Measurements from ENCODE around the gene AGPAT4. TPM values are rescaled to one million over a fixed set of nuclear protein-coding genes. Genes with fewer than 3 reads are reported as not detected.

Gene AGPAT4
- total RNA-seq, 1 experiment from 2014 or later, result 0.07 TPM

GRCh38 chr6:161141173-161141572 lies 132.7 kb downstream of the AGPAT4 start:
- Histone ChIP-seq H3F3A (ENCODE audit: insufficient read depth, low read depth) (no peaks in the 10 kb centered on the region), H3K27me3 (ENCODE audit: insufficient read depth, low read depth) (peaks cover 43% of the 10 kb centered on the region), H3K9me2 (ENCODE audit: insufficient read depth) (no peaks in the 10 kb centered on the region), H3K79me2 (ENCODE audit: low read depth) (no peaks in the 10 kb centered on the region), H3K4me2 (no peak overlapping the region), H3K4me3 (no peak overlapping the region), H2AFZ (no peak overlapping the region), H3K36me3 (ENCODE audit: low read depth) (no peaks in the 10 kb centered on the region), H3K4me1 (replicated peaks; ENCODE audit: insufficient read depth) (no peaks in the 10 kb centered on the region), H3K9me3 (ENCODE audit: insufficient read depth, low read depth) (no peaks in the 10 kb centered on the region), H4K20me1 (ENCODE audit: insufficient read depth) (no peaks in the 10 kb centered on the region), H3K27ac (no peak overlapping the region)
- no peak for DNase-seq
- TF ChIP-seq, protein P1, sequence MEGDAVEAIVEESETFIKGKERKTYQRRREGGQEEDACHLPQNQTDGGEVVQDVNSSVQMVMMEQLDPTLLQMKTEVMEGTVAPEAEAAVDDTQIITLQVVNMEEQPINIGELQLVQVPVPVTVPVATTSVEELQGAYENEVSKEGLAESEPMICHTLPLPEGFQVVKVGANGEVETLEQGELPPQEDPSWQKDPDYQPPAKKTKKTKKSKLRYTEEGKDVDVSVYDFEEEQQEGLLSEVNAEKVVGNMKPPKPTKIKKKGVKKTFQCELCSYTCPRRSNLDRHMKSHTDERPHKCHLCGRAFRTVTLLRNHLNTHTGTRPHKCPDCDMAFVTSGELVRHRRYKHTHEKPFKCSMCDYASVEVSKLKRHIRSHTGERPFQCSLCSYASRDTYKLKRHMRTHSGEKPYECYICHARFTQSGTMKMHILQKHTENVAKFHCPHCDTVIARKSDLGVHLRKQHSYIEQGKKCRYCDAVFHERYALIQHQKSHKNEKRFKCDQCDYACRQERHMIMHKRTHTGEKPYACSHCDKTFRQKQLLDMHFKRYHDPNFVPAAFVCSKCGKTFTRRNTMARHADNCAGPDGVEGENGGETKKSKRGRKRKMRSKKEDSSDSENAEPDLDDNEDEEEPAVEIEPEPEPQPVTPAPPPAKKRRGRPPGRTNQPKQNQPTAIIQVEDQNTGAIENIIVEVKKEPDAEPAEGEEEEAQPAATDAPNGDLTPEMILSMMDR (conservative IDR thresholded peaks at IDR 0.05), result no peak
- no peak for TF ChIP-seq EZH2 (IDR thresholded peaks at IDR 0.05; ENCODE audit: low read depth)
- ChIA-PET CTCF (no interaction called here), POLR2A (ENCODE audit: unreplicated experiment) (no interaction called here)
- BruUV-seq (replicated peaks), result no TSS peak
- intact Hi-C loops (cut with micrococcal nuclease; ENCODE audit: unreplicated experiment), result no loop called here

DNA sequence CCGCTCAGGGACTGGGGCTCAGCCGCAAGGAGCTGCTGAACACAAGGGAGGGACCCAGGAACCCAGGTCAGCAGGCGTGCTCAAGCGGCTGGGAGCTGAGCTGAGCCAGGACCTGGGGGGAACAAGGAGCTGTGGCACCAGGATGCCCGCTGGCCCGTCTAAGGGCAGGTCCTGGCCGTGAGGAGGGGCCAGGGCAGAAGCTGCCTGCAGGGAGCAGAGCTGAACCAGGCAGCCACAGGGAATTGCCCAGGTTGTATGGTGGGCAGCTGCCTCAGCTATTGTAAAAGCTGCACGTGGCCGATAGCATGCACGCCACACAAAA lies 133.3 kb downstream of the AGPAT4 start:
- H2AFZ ChIP-seq, result no peak overlapping the region
- H4K20me1 ChIP-seq (ENCODE audit: insufficient read depth), result no peaks in the 10 kb centered on the region
- TF ChIP-seq, protein P1 (conservative IDR thresholded peaks at IDR 0.05), result no peak
- TF ChIP-seq EZH2 (IDR thresholded peaks at IDR 0.05; ENCODE audit: low read depth), result no peak
- H3K9me3 ChIP-seq (ENCODE audit: insufficient read depth, low read depth), result no peaks in the 10 kb centered on the region
- H3K27ac ChIP-seq, result no peak overlapping the region
- POLR2A ChIA-PET (ENCODE audit: unreplicated experiment), result no interaction called here
- H3K36me3 ChIP-seq (ENCODE audit: low read depth), result no peaks in the 10 kb centered on the region
- H3K79me2 ChIP-seq (ENCODE audit: low read depth), result no peaks in the 10 kb centered on the region
- H3K27me3 ChIP-seq (ENCODE audit: insufficient read depth, low read depth), result peaks cover 36% of the 10 kb centered on the region
- intact Hi-C loops (cut with micrococcal nuclease; ENCODE audit: unreplicated experiment), result no loop called here
- no peak for DNase-seq
- H3K4me3 ChIP-seq, result no peak overlapping the region
- CTCF ChIA-PET, result no interaction called here
- no peaks in the 10 kb centered on the region for H3K4me1 ChIP-seq (replicated peaks; ENCODE audit: insufficient read depth)
- no peaks in the 10 kb centered on the region for H3K9me2 ChIP-seq (ENCODE audit: insufficient read depth)
- no TSS peak for BruUV-seq (replicated peaks)
- no peak overlapping the region for H3K4me2 ChIP-seq
- H3F3A ChIP-seq (ENCODE audit: insufficient read depth, low read depth), result no peaks in the 10 kb centered on the region

DNA sequence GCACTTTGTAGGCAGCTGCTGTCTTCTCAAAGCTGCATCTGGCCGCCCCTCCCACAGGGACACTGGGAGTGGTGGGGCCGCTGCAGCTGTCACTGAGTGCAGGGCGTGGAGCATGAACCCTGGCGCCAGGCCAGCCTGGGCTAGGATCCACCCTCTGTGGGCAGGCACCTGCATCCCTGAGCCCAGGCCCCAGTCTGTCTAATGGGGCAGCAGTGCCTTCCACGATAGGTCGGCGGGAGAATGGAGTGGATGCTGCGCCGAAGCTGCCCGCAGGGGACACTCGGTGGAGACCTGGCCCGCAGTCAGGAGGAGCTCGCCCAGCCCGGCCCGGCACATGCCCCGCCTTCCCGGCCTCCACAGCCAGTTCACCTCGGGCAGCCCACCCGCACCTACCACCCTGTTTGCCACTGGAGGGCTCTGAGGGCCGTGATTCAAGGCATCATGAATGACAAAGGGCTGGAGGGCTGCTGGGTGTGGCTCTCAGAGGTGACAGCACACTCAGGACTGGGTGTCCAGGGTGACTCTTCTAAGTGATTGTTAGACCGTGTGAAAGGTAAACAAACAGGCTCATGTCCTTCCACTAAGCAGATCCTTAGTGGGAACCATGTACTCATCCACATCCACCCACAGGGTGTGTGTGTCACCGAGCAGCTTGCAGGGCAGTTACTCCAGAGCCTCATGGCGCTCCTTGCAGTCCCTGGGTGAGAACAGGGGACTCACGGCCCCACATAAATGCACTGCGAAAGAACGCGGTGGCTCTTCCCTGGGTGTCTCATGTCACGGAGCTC lies 133.9 kb downstream of the AGPAT4 start:
- TF ChIP-seq, protein P1 (conservative IDR thresholded peaks at IDR 0.05), result no peak
- no peak for TF ChIP-seq EZH2 (IDR thresholded peaks at IDR 0.05; ENCODE audit: low read depth)
- POLR2A ChIA-PET (ENCODE audit: unreplicated experiment), result no interaction called here
- no peak for DNase-seq
- no peak overlapping the region for H3K4me3 ChIP-seq
- peaks cover 30% of the 10 kb centered on the region for H3K27me3 ChIP-seq (ENCODE audit: insufficient read depth, low read depth)
- H3F3A ChIP-seq (ENCODE audit: insufficient read depth, low read depth), result no peaks in the 10 kb centered on the region
- no peaks in the 10 kb centered on the region for H3K4me1 ChIP-seq (replicated peaks; ENCODE audit: insufficient read depth)
- H2AFZ ChIP-seq, result no peak overlapping the region
- H3K36me3 ChIP-seq (ENCODE audit: low read depth), result no peaks in the 10 kb centered on the region
- no peaks in the 10 kb centered on the region for H3K79me2 ChIP-seq (ENCODE audit: low read depth)
- no peak overlapping the region for H3K4me2 ChIP-seq
- H3K27ac ChIP-seq, result no peak overlapping the region
- BruUV-seq (replicated peaks), result no TSS peak
- no peaks in the 10 kb centered on the region for H3K9me3 ChIP-seq (ENCODE audit: insufficient read depth, low read depth)
- intact Hi-C loops (cut with micrococcal nuclease; ENCODE audit: unreplicated experiment), result no loop called here
- no peaks in the 10 kb centered on the region for H4K20me1 ChIP-seq (ENCODE audit: insufficient read depth)
- CTCF ChIA-PET, result no interaction called here
- no peaks in the 10 kb centered on the region for H3K9me2 ChIP-seq (ENCODE audit: insufficient read depth)
